H1 (cell line): Measurements from ENCODE around the gene NOTUM. TPM values are rescaled to one million over a fixed set of nuclear protein-coding genes. Genes with fewer than 3 reads are reported as not detected.

Experiments used
- CTCF ChIA-PET: fragments of 300-600 bp; sonication (Branson Sonifier 250); formaldehyde crosslinking; loops from one replicate; lab custom pipeline; 2021; ENCODE audit not compliant: partially characterized antibody; lab: Charles Lee
- POLR2A ChIA-PET: fragments of 300-600 bp; sonication (Branson Sonifier 250); formaldehyde crosslinking; loops from one replicate; lab custom pipeline; 2021; ENCODE audit warnings: inconsistent platforms; ENCODE audit not compliant: partially characterized antibody; lab: Charles Lee
- DNase-seq, 2 experiments: peaks; one replicate each; pipeline versions ENCODE4 v3.0.0 to v3.0.0-alpha.2; 2010 to 2022; ENCODE audit warnings: low spot score in 2 of 2, low read depth in 1 of 2, mixed read lengths in 1 of 2
- FAIRE-seq: peaks from 2 replicates; lab custom pipeline; 2011; peaks lifted over from hg19 to GRCh38; lab: Jason Lieb, UNC
- H2AFZ ChIP-seq: 2 replicates; pipeline ENCODE4 v1.8.1; 2012; ENCODE audit warnings: low read length, inconsistent platforms
- H2AK5ac ChIP-seq: 2 replicates; pipeline ENCODE4 v1.6.1; 2013; ENCODE audit warnings: low read depth, low read length
- H2BK120ac ChIP-seq: replicated peaks from 2 replicates; pipeline ENCODE3; 2013; ENCODE audit warnings: low read depth, low read length, inconsistent platforms
- H2BK12ac ChIP-seq: 2 replicates; pipeline ENCODE4 v1.6.1; 2013; ENCODE audit warnings: low read depth, low read length
- H2BK15ac ChIP-seq: 2 replicates; pipeline ENCODE4 v1.6.1; 2013; ENCODE audit warnings: low read length
- H2BK20ac ChIP-seq: 2 replicates; pipeline ENCODE4 v1.6.1; 2013; ENCODE audit warnings: low read length
- H2BK5ac ChIP-seq: 2 replicates; pipeline ENCODE4 v1.6.1; 2013; ENCODE audit warnings: low read depth, low read length
- H3K14ac ChIP-seq: 2 replicates; pipeline ENCODE4 v1.6.1; 2013; ENCODE audit warnings: inconsistent platforms; ENCODE audit not compliant: insufficient read length
- H3K18ac ChIP-seq: 2 replicates; pipeline ENCODE4 v1.6.1; 2013; ENCODE audit warnings: low read length; ENCODE audit errors: extremely low read depth
- H3K23ac ChIP-seq: 2 replicates; pipeline ENCODE4 v1.6.1; 2013; ENCODE audit warnings: inconsistent platforms; ENCODE audit not compliant: insufficient read length
- H3K23me2 ChIP-seq: 2 replicates; pipeline ENCODE4 v1.6.1; 2013; ENCODE audit warnings: low read depth, low read length
- H3K27ac ChIP-seq: 2 replicates; pipeline ENCODE4 v1.6.1; 2011; ENCODE audit warnings: low read depth, low read length, inconsistent platforms
- H3K27me3 ChIP-seq, 4 experiments: replicated peaks in 1 of 4; 1 replicate in 1 of 4; 2 replicates in 3 of 4; pipeline versions ENCODE4 v1.6.1 to v1.8.1; 2011 to 2013; ENCODE audit warnings: low read length in 3 of 4, mild to moderate bottlenecking in 3 of 4, inconsistent platforms in 2 of 4, mixed read lengths in 2 of 4, moderate library complexity in 1 of 4; ENCODE audit not compliant: control insufficient read depth in 3 of 4, insufficient read depth in 3 of 4; ENCODE audit errors: extremely low read depth in 1 of 4
- H3K36me3 ChIP-seq, 4 experiments: 2 replicates each; pipeline versions ENCODE4 v1.6.1 to v1.8.1; 2011 to 2013; ENCODE audit warnings: mild to moderate bottlenecking in 4 of 4, low read length in 3 of 4, moderate library complexity in 2 of 4, control low read depth in 1 of 4, inconsistent platforms in 1 of 4; ENCODE audit not compliant: insufficient read depth in 4 of 4, control insufficient read depth in 2 of 4
- H3K4ac ChIP-seq: replicated peaks from 2 replicates; pipeline ENCODE3; 2013; ENCODE audit warnings: low read length, low read depth, mixed read lengths, inconsistent platforms; ENCODE audit not compliant: insufficient read length
- H3K4me1 ChIP-seq, 4 experiments: replicated peaks in 1 of 4; 1 replicate in 1 of 4; 2 replicates in 3 of 4; pipeline versions ENCODE4 v1.6.1 to v1.8.1; 2011 to 2013; ENCODE audit warnings: low read length in 3 of 4, inconsistent platforms in 2 of 4, mixed read lengths in 1 of 4; ENCODE audit not compliant: insufficient read depth in 4 of 4, control insufficient read depth in 3 of 4
- H3K4me2 ChIP-seq, 2 experiments: 2 replicates each; pipeline versions ENCODE4 v1.6.1 to v1.8.1; 2011 to 2013; ENCODE audit warnings: low read depth in 2 of 2, low read length in 2 of 2, control low read depth in 1 of 2, inconsistent platforms in 1 of 2, mild to moderate bottlenecking in 1 of 2; ENCODE audit not compliant: insufficient read depth in 1 of 2
- H3K4me3 ChIP-seq, 4 experiments: fragments of 200-600, 300-600 bp in 1 of 4; sonication (generic), shearing (Covaris generic), sonication (Bioruptor Twin) in 1 of 4; 2 replicates each; pipeline versions ENCODE4 v1.5.1 to v1.8.1; 2011 to 2016; ENCODE audit warnings: low read length in 4 of 4, low read depth in 3 of 4, control low read depth in 2 of 4, inconsistent platforms in 2 of 4, mild to moderate bottlenecking in 2 of 4, mixed read lengths in 1 of 4, moderate library complexity in 1 of 4; ENCODE audit not compliant: insufficient read depth in 2 of 4; ENCODE audit errors: extremely low read depth in 1 of 4
- H3K56ac ChIP-seq: replicated peaks from 2 replicates; pipeline ENCODE3; 2013; ENCODE audit warnings: low read depth, mild to moderate bottlenecking, mixed read lengths, low read length, inconsistent platforms; ENCODE audit not compliant: insufficient read length
- H3K79me1 ChIP-seq: 2 replicates; pipeline ENCODE4 v1.6.1; 2013; ENCODE audit warnings: low read depth, low read length, control low read depth
- H3K79me2 ChIP-seq, 2 experiments: 2 replicates each; pipeline versions ENCODE4 v1.6.1 to v1.8.1; 2012 to 2013; ENCODE audit warnings: low read length in 2 of 2, mild to moderate bottlenecking in 2 of 2, inconsistent platforms in 1 of 2; ENCODE audit not compliant: insufficient read depth in 2 of 2, control insufficient read depth in 1 of 2
- H3K9ac ChIP-seq, 4 experiments: replicated peaks in 1 of 4; 1 replicate in 1 of 4; 2 replicates in 3 of 4; pipeline versions ENCODE4 v1.6.1 to v1.8.1; 2011 to 2013; ENCODE audit warnings: low read depth in 3 of 4, low read length in 3 of 4, control low read depth in 2 of 4, mild to moderate bottlenecking in 2 of 4, moderate library complexity in 2 of 4, inconsistent platforms in 1 of 4; ENCODE audit errors: extremely low read depth in 1 of 4
- H3K9me3 ChIP-seq, 2 experiments: 2 replicates each; pipeline versions ENCODE4 v1.6.1 to v1.8.1; 2012 to 2013; ENCODE audit warnings: mild to moderate bottlenecking in 2 of 2, moderate library complexity in 2 of 2, control low read depth in 1 of 2, inconsistent platforms in 1 of 2, low read depth in 1 of 2, low read length in 1 of 2, mixed read lengths in 1 of 2; ENCODE audit not compliant: insufficient read depth in 2 of 2
- H4K20me1 ChIP-seq, 2 experiments: replicated peaks in 1 of 2; 2 replicates each; pipeline versions ENCODE3 to v1.8.1; 2011 to 2013; ENCODE audit warnings: inconsistent platforms in 2 of 2, low read length in 2 of 2, mild to moderate bottlenecking in 1 of 2; ENCODE audit not compliant: insufficient read depth in 2 of 2, control insufficient read depth in 1 of 2
- H4K5ac ChIP-seq: 2 replicates; pipeline ENCODE4 v1.6.1; 2013; ENCODE audit warnings: low read length, low read depth, mixed read lengths, inconsistent platforms; ENCODE audit not compliant: insufficient read length
- H4K8ac ChIP-seq: 2 replicates; pipeline ENCODE4 v1.8.0; 2013; ENCODE audit warnings: mild to moderate bottlenecking, moderate library complexity, low read length, inconsistent platforms; ENCODE audit not compliant: insufficient read depth; ENCODE audit errors: extremely low read depth
- H4K91ac ChIP-seq: replicated peaks from 2 replicates; pipeline ENCODE3; 2013; ENCODE audit warnings: low read length, mixed read lengths, inconsistent platforms; ENCODE audit not compliant: insufficient read length
- CTCF ChIP-seq, 3 experiments: IDR thresholded peaks; 1 replicate in 2 of 3; 2 replicates in 1 of 3; pipeline versions ENCODE4 v1.5.1 to v1.6.1; 2011; ENCODE audit warnings: low read length in 3 of 3, mild to moderate bottlenecking in 3 of 3, inconsistent platforms in 2 of 3, low read depth in 1 of 3, moderate library complexity in 1 of 3; ENCODE audit not compliant: insufficient read depth in 1 of 3; ENCODE audit errors: control extremely low read depth in 1 of 3
- E2F6 ChIP-seq: IDR thresholded peaks from 2 replicates; pipeline ENCODE4 v1.6.1; 2012; ENCODE audit warnings: inconsistent platforms
- WGBS, 2 experiments: shearing (Covaris generic) in 1 of 2; methylation state at CpG; one replicate each; pipeline versions ENCODE4 v1.1.6 to v1.1.7; 2013 to 2015; ENCODE audit warnings: low lambda C conversion rate in 2 of 2, mixed read lengths in 2 of 2, inconsistent platforms in 1 of 2, low coverage in 1 of 2, missing lambda C conversion rate in 1 of 2; ENCODE audit not compliant: insufficient replicate concordance in 2 of 2, insufficient coverage in 1 of 2, insufficient read length in 1 of 2; ENCODE audit errors: extremely low coverage in 1 of 2, missing lambda C conversion rate in 1 of 2; 5-methylcytosine and 5-hydroxymethylcytosine counted together
- polyA plus RNA-seq, 7 experiments: library from polyadenylated mRNA; depleted of rRNA in 3 of 7; stranded (reverse) in 5 of 7; unstranded in 2 of 7; fragments of >200 nt in 5 of 7; fragments of 200-250 nt in 2 of 7; gene quantifications; 1 replicate in 5 of 7; 2 replicates in 1 of 7; 4 replicates in 1 of 7; pipeline versions ENCODE4 v1.2.1 to v1.2.3, GENCODE V29; 2011 to 2013; ENCODE audit warnings: missing spikeins in 2 of 7, mixed read lengths in 2 of 7
- total RNA-seq: library from RNA; stranded (reverse); fragmentation: NEBNext Ultra II Directional; extraction: Animal tissue kit (Norgen Biotek cat#: 25700); gene quantifications from 2 replicates; pipeline ENCODE4 v1.2.1, GENCODE V29; 2021

NOTUM gene
- total and polyA plus RNA-seq, 2 of the 8 experiments (the other 6 are each of a cell fraction or from before 2014, with no cell fraction given) = 0.45 to 0.76 TPM

GRCh38 chr17:82003411-82004381 lies 42.7 kb upstream of the NOTUM start:
- Histone ChIP-seq H3K4ac (no peak overlapping the region), H3K79me2 (no peaks in the 10 kb centered on the region), H3K14ac (no peak overlapping the region), H3K4me1 (peaks cover 0 to 1% (median 0%) of the 10 kb centered on the region in 4 experiments; a peak in 1 of 7 replicates), H3K9me3 (no peaks in the 10 kb centered on the region), H3K9ac (peak overlapping the region in 2 of 4 experiments; percentile 8 to 12; a peak in 1 of 7 replicates), H2BK15ac (no peak overlapping the region), H3K4me3 (no peak overlapping the region), H2BK12ac (no peak overlapping the region), H4K91ac (no peak overlapping the region), H3K56ac (no peak overlapping the region), H3K18ac (no peak overlapping the region), H2BK5ac (no peak overlapping the region), H3K23me2 (0 out of 2 replicates have a peak, but pooled peaks cover 1% of the 10 kb centered on the region), H4K5ac (no peak overlapping the region), H3K27me3 (no peaks in the 10 kb centered on the region), H4K8ac (0 out of 2 replicates have a peak overlapping the region, but pooled peaks have one; percentile 28), H3K23ac (no peak overlapping the region), H3K4me2 (no peak overlapping the region), H3K27ac (no peak overlapping the region), H3K79me1 (peaks cover 3% of the 10 kb centered on the region), H4K20me1 (peaks cover 3 to 8% of the 10 kb centered on the region in 2 experiments), H3K36me3 (no peaks in the 10 kb centered on the region), H2BK20ac (no peak overlapping the region), H2AFZ (no peak overlapping the region), H2AK5ac (no peak overlapping the region), H2BK120ac (no peak overlapping the region)
- FAIRE-seq (no peak), DNase-seq (peak in 1 of 2 experiments; percentile 51)
- ChIA-PET POLR2A (interaction anchor here (0.6 to 1.9 kb wide), 6 partner anchors 12 to 69 kb away, joined by 3 to 9 read pairs (median 4); no protein-coding TSS in a partner anchor), CTCF (interaction anchor here (0.6 to 4.0 kb wide), 9 partner anchors 7 to 76 kb away, joined by 3 to 29 read pairs (median 3); no protein-coding TSS in a partner anchor)
- WGBS, 2 experiments = 88% methylated on average over 37 of the region's 53 CpGs; no CpG with 5 or more reads in 1 of the 2 experiments
- peak in 2 of 3 experiments; percentile 14 to 35; a peak in 3 of 4 replicates for TF ChIP-seq CTCF (IDR thresholded peaks at IDR 0.05; ENCODE audit: control extremely low read depth in 1 of 3, insufficient read depth in 1 of 3, low read depth in 1 of 3, low read length in 3 of 3)
- no peak for TF ChIP-seq E2F6
